OCI-M1 (cell line): ENCODE data around the gene MRPS11.
"Not testable (repeated sequence)": the region's sequence is repeated elsewhere in the genome, so short reads cannot be mapped to it uniquely, and the experiment has no call there.

Experiments used
- DNase-seq: peaks from one replicate; lab custom pipeline; 2025; lab: John Stamatoyannopoulos, UW

Gene MRPS11

GRCh38 chr15:88454867-88455810, 12.4 kb upstream of the MRPS11 start:
- DNase-seq: peak; percentile 77

GRCh38 chr15:88456733-88457132, 10.8 kb upstream of the MRPS11 start:
- DNase-seq: no peak

- DNase-seq: no peak
These were observed 3.5 kb upstream of the MRPS11 start for GRCh38 chr15:88463870-88464532.

- DNase-seq: peak; percentile 42
These were observed 1.8 kb upstream of the MRPS11 start for GRCh38 chr15:88465633-88466224.

GRCh38 chr15:88467935-88468528, 524 bp downstream of the MRPS11 start:
- peak; percentile 34 for DNase-seq

- DNase-seq: not testable (repeated sequence)
These were observed 1.2 kb downstream of the MRPS11 start for GRCh38 chr15:88468721-88469120.

- DNase-seq: no peak
These were observed 1.8 kb downstream of the MRPS11 start for GRCh38 chr15:88469321-88469720.

- DNase-seq: no peak
These were observed 3.3 kb downstream of the MRPS11 start for GRCh38 chr15:88470625-88471372.

GRCh38 chr15:88472225-88472624, 4.7 kb downstream of the MRPS11 start:
- no peak for DNase-seq

GRCh38 chr15:88473661-88474293, 6.3 kb downstream of the MRPS11 start:
- not testable (repeated sequence) for DNase-seq

GRCh38 chr15:88476635-88477060, 9.1 kb downstream of the MRPS11 start:
- DNase-seq: peak; percentile 68

GRCh38 chr15:88477126-88477525, 9.6 kb downstream of the MRPS11 start:
- no peak for DNase-seq

- no peak for DNase-seq
These were observed 10.4 kb downstream of the MRPS11 start for GRCh38 chr15:88477904-88478303.

GRCh38 chr15:88479169-88479568, 11.7 kb downstream of the MRPS11 start:
- DNase-seq: no peak

GRCh38 chr15:88480981-88481380, 13.5 kb downstream of the MRPS11 start:
- no peak for DNase-seq

- DNase-seq: no peak
These were observed 14.8 kb downstream of the MRPS11 start for GRCh38 chr15:88482263-88482662.

GRCh38 chr15:88484682-88485331, 17.3 kb downstream of the MRPS11 start:
- no peak for DNase-seq

GRCh38 chr15:88487178-88487795, 19.8 kb downstream of the MRPS11 start:
- DNase-seq: peak; percentile 4

GRCh38 chr15:88487796-88488523, 20.5 kb downstream of the MRPS11 start:
- DNase-seq: no peak
